ENCODE measurements around the gene MLPH.

GRCh38 chr2:237498341-237498740, 11.3 kb downstream of the MLPH start:
- TF ChIP-seq POLR2A (IDR thresholded peaks at IDR 0.05; ENCODE audit: low read length) = no peak
- no peak for TF ChIP-seq GATA1 (IDR thresholded peaks at IDR 0.05; ENCODE audit: low read depth, low read length)

Data from erythroblast (primary cell).